WI38 (cell line): ENCODE measurements around the gene FSTL1.

Experiments
- H3K4me3 ChIP-seq: 2 replicates; pipeline ENCODE4 v1.5.1; 2011; ENCODE audit warnings: low read depth, mild to moderate bottlenecking, control low read depth, low read length
- CTCF ChIP-seq: IDR thresholded peaks from 2 replicates; pipeline ENCODE4 v1.5.1; 2012; ENCODE audit warnings: low read depth, mild to moderate bottlenecking, control low read depth, low read length

FSTL1 gene

DNA sequence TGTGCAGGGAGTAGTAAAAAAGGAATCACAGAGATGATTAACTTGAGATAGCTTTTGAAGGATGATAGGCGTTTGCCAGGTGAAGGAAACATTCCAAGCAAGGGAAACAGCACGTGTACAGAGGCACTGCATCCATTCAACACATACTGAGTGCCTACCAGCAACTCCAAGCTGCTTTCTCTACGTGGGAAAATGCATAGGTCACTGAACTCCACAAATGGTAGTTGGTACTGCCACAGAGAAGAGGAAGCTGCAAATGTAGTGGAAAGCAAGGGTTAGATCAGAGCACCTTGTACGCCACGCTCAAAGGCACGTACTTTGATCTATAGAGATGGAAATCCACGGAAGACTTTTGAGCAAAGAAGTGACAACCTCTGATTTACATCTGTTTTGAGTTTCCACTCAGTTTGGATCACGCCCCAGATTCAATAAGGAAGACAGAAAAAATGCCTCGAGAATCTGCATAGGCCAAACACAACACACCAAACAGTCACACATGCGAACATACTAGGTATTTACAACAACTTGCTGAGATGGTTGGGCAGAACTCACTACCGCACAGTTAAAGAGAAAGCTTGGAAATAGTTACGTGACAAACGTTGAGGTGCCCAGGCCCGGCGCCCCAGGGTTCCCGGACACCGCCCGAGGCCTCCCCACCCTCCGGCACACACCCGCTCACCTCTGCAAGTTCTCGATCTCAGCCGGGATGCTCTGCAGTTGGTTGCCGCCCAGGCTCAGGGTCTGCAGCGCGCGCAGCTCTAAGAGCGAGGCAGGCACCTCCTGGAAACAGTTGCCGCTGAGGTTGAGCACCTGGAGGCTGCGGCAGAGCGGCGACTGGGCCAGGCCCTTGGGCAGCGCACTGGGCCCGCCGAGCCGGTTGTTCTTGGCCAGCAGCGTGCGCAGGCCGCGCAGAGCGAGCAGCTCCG, 102.5 kb downstream of the FSTL1 start:
- peak overlapping the region; percentile 78 for H3K4me3 ChIP-seq
- no peak; the same call in 1 of the 2 replicates for TF ChIP-seq CTCF

GRCh38 chr3:120344349-120344748, 106.4 kb downstream of the FSTL1 start:
- TF ChIP-seq CTCF, result no peak
- no peak overlapping the region for H3K4me3 ChIP-seq
